PC-3 (cell line): ENCODE measurements around the gene MUCL3. TPM values are rescaled to one million over a fixed set of nuclear protein-coding genes. Genes with fewer than 3 reads are reported as not detected.
A peak's percentile ranks its signal among the peaks of the same experiment; 100 is the strongest.

Source experiments
- ATAC-seq: fragments of 200-7000 bp; cut with Tn5 transposase; 2 replicates; pipeline ENCODE4 v1.9.1; 2020; ENCODE audit warnings: mild to moderate bottlenecking, moderate library complexity
- BruUV-seq: library from RNA; stranded (reverse); fragments of 400-500 nt; replicated peaks from 2 replicates; lab custom pipeline; 2021; lab: Mats Ljungman, UMichigan
- CTCF ChIA-PET: fragments of 300-600 bp; sonication (Branson Sonifier 250); formaldehyde crosslinking; loops from one replicate; lab custom pipeline; 2022; ENCODE audit warnings: antibody characterized with exemption; lab: Charles Lee
- POLR2A ChIA-PET: fragments of 300-600 bp; sonication (Branson Sonifier 250); formaldehyde crosslinking; loops from one replicate; lab custom pipeline; 2022; ENCODE audit warnings: antibody characterized with exemption; ENCODE audit not compliant: unreplicated experiment; lab: Charles Lee
- DNase-seq: peaks from one replicate; pipeline ENCODE4 v3.0.0-alpha.2; 2015
- H2AFZ ChIP-seq: fragments of 300-600 bp; sonication (generic); 2 replicates; pipeline ENCODE4 v1.6.0; 2016; ENCODE audit warnings: antibody characterized with exemption, low read length
- H3F3A ChIP-seq: fragments of 300-600 bp; sonication (generic); one replicate; pipeline ENCODE4 v1.6.0; 2017; ENCODE audit warnings: antibody characterized with exemption, low read length, control low read depth, mild to moderate bottlenecking; ENCODE audit not compliant: unreplicated experiment
- H3K27ac ChIP-seq: fragments of 300-600 bp; sonication (generic); 2 replicates; pipeline ENCODE4 v1.5.1; 2016; ENCODE audit warnings: mild to moderate bottlenecking, low read length
- H3K27me3 ChIP-seq: fragments of 300-600 bp; sonication (generic); 2 replicates; pipeline ENCODE4 v1.6.1; 2016; ENCODE audit warnings: low read length, mixed read lengths
- H3K36me3 ChIP-seq: fragments of 300-600 bp; sonication (generic); 2 replicates; pipeline ENCODE4 v1.6.1; 2016; ENCODE audit warnings: low read depth, mixed run types, low read length, mixed read lengths
- H3K4me1 ChIP-seq: fragments of 300-600 bp; sonication (generic); 2 replicates; pipeline ENCODE4 v1.5.1; 2016; ENCODE audit warnings: low read length; ENCODE audit not compliant: insufficient read depth
- H3K4me2 ChIP-seq: fragments of 300-600 bp; sonication (generic); 2 replicates; pipeline ENCODE4 v1.6.0; 2016; ENCODE audit warnings: low read length
- H3K4me3 ChIP-seq: fragments of 300-600 bp; sonication (generic); 2 replicates; pipeline ENCODE4 v1.5.1; 2016; ENCODE audit warnings: mild to moderate bottlenecking, low read length, mixed read lengths
- H3K79me2 ChIP-seq: fragments of 300-600 bp; sonication (generic); 2 replicates; pipeline ENCODE4 v1.6.1; 2017; ENCODE audit warnings: low read length, mixed read lengths
- H3K9ac ChIP-seq: fragments of 300-600 bp; sonication (generic); 2 replicates; pipeline ENCODE4 v1.6.0; 2016; ENCODE audit warnings: mild to moderate bottlenecking, low read length
- H3K9me2 ChIP-seq: fragments of 300-600 bp; sonication (generic); replicated peaks from 2 replicates; pipeline ENCODE4 v1.6.1; 2016; ENCODE audit warnings: mixed run types, low read length, mixed read lengths
- H3K9me3 ChIP-seq: fragments of 300-600 bp; sonication (generic); 2 replicates; pipeline ENCODE4 v1.6.1; 2016; ENCODE audit warnings: low read length, mixed read lengths
- H4K20me1 ChIP-seq: fragments of 300-600 bp; sonication (generic); 2 replicates; pipeline ENCODE4 v1.6.1; 2016; ENCODE audit warnings: low read length, mixed read lengths
- CTCF ChIP-seq: fragments of 300-600 bp; sonication (generic); conservative IDR thresholded peaks from 2 replicates; pipeline ENCODE4 v1.5.1; 2017; ENCODE audit warnings: antibody characterized with exemption, low read depth, mild to moderate bottlenecking, low read length
- EZH2 ChIP-seq: fragments of 300-600 bp; sonication (generic); IDR thresholded peaks from one replicate; pipeline ENCODE4 v1.6.1; 2017; ENCODE audit warnings: antibody characterized with exemption, mild to moderate bottlenecking, low read length; ENCODE audit not compliant: unreplicated experiment
- EZH2phosphoT487 ChIP-seq: fragments of 300-600 bp; sonication (generic); IDR thresholded peaks from 2 replicates; pipeline ENCODE4 v1.6.1; 2018; ENCODE audit warnings: mild to moderate bottlenecking, antibody characterized with exemption, low read length, borderline replicate concordance
- intact Hi-C: fragments of 100-400 bp; cut with micrococcal nuclease; formaldehyde crosslinking; loops from 2 replicates; pipeline ENCODE4 v1.9.0; 2023
- total RNA-seq: library from RNA; depleted of rRNA; stranded (reverse); fragments of >200 nt; gene quantifications from 2 replicates; pipeline ENCODE4 v1.2.3, GENCODE V29; 2014; rRNA removed

The MUCL3 gene
- total RNA-seq, 1 experiment from 2014 or later: 0.04 TPM

DNA sequence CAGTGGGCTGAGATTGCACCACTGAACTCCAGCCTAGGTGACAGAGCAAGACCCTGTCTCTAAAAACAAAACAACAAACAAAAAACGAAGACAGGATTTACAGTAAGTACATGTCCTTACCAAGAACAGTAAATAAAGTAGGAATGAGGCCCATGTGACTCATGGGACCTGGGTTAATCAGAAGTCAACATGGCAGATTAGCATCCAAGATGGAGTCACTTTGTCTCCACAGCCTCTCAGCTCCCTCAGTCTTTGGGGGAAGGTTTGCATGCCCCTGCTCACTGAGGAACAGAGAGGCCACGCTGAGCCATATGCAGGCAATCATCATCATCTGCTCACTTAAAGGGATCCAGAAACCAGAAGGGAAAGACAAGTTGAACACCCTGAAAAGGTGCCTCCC, 61.7 kb downstream of the MUCL3 start:
- POLR2A ChIA-PET: no interaction called here

More for the DNA sequence above, 61.7 kb downstream of the MUCL3 start:
- no peaks in the 10 kb centered on the region for H3K79me2 ChIP-seq
- H3K36me3 ChIP-seq: no peaks in the 10 kb centered on the region
- H3K4me3 ChIP-seq: no peak overlapping the region
- no peaks in the 10 kb centered on the region for H4K20me1 ChIP-seq
- no peaks in the 10 kb centered on the region for H3K27me3 ChIP-seq
- intact Hi-C loops: no loop called here
- no peak overlapping the region for H3K27ac ChIP-seq
- H3K4me2 ChIP-seq: no peak overlapping the region
- H3K9me2 ChIP-seq: no peaks in the 10 kb centered on the region
- no peak overlapping the region for H3K9ac ChIP-seq
- H2AFZ ChIP-seq: no peak overlapping the region
- no peak for ATAC-seq
- peaks cover 37% of the 10 kb centered on the region for H3K4me1 ChIP-seq
- CTCF ChIA-PET: no interaction called here
- no peaks in the 10 kb centered on the region for H3K9me3 ChIP-seq
- BruUV-seq: no TSS peak
- TF ChIP-seq EZH2 (no peak), CTCF (no peak), EZH2phosphoT487 (no peak)
- H3F3A ChIP-seq: no peaks in the 10 kb centered on the region
- peak; percentile 19 for DNase-seq

Other genes starting within 250 kb of the MUCL3 start
- gene NRM, start 250.0 kb upstream of the MUCL3 start, total RNA-seq: 8.5 and 14.8 TPM in 2 replicates
- gene MDC1, start 223.7 kb upstream of the MUCL3 start, total RNA-seq: 19.6 and 24.9 TPM in 2 replicates
- gene TUBB, start 220.6 kb upstream of the MUCL3 start, total RNA-seq: 1,245 and 1,398 TPM in 2 replicates
- 305 and 401 TPM in 2 replicates for gene FLOT1, start 198.3 kb upstream of the MUCL3 start, total RNA-seq
- 1,173 and 1,198 TPM in 2 replicates for gene IER3, start 196.4 kb upstream of the MUCL3 start, total RNA-seq
- 108 and 144 TPM in 2 replicates for gene DDR1, start 56.5 kb upstream of the MUCL3 start, total RNA-seq
- 21.7 and 28.7 TPM in 2 replicates for gene GTF2H4, start 32.8 kb upstream of the MUCL3 start, total RNA-seq
- gene VARS2, start 26.7 kb upstream of the MUCL3 start, total RNA-seq: 66.5 and 87.8 TPM in 2 replicates
- not detected in 2 replicates for gene SFTA2, start 8.8 kb upstream of the MUCL3 start, total RNA-seq
- gene MUC21, start 42.7 kb downstream of the MUCL3 start, total RNA-seq: not detected in 2 replicates
- 0.06 TPM in 1 of 2 replicates, not detected in the other for gene MUC22, start 69.5 kb downstream of the MUCL3 start, total RNA-seq
- not detected in 2 replicates for gene C6orf15, start 171.6 kb downstream of the MUCL3 start, total RNA-seq
- gene PSORS1C1, start 173.8 kb downstream of the MUCL3 start, total RNA-seq: 2.0 and 5.5 TPM in 2 replicates
- gene CDSN, start 179.5 kb downstream of the MUCL3 start, total RNA-seq: 0.55 and 0.81 TPM in 2 replicates
- not detected in 2 replicates for gene PSORS1C2, start 198.1 kb downstream of the MUCL3 start, total RNA-seq
- gene CCHCR1, start 216.8 kb downstream of the MUCL3 start, total RNA-seq: 31.3 and 40.0 TPM in 2 replicates
- 79.0 and 88.6 TPM in 2 replicates for gene TCF19, start 217.6 kb downstream of the MUCL3 start, total RNA-seq
- not detected in 2 replicates for gene POU5F1, start 229.7 kb downstream of the MUCL3 start, total RNA-seq